ENCODE results near the gene AQP1.

DNA sequence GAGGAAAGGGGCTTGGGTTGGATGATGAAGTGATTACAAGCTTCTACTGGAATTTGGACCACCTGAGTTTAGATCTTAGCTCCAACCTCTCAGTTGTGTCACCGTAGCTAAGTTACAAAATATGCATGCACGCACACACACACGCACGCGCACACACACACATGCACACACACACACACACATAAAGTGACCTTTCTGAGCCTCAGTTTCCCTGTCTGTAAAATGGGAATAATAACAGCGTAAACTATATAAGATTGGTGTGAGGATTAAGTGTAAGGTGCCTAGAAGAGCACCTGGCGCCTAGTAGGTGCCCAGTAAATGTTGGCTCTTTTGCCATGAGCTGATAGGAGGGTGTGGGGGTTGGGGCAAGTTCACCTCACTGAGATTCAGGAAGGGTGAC, 12.6 kb upstream of the AQP1 start:
- TF ChIP-seq, protein P1, sequence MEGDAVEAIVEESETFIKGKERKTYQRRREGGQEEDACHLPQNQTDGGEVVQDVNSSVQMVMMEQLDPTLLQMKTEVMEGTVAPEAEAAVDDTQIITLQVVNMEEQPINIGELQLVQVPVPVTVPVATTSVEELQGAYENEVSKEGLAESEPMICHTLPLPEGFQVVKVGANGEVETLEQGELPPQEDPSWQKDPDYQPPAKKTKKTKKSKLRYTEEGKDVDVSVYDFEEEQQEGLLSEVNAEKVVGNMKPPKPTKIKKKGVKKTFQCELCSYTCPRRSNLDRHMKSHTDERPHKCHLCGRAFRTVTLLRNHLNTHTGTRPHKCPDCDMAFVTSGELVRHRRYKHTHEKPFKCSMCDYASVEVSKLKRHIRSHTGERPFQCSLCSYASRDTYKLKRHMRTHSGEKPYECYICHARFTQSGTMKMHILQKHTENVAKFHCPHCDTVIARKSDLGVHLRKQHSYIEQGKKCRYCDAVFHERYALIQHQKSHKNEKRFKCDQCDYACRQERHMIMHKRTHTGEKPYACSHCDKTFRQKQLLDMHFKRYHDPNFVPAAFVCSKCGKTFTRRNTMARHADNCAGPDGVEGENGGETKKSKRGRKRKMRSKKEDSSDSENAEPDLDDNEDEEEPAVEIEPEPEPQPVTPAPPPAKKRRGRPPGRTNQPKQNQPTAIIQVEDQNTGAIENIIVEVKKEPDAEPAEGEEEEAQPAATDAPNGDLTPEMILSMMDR (conservative IDR thresholded peaks at IDR 0.05; ENCODE audit: low read length): no peak
- no peak for TF ChIP-seq EZH2phosphoT487 (IDR thresholded peaks at IDR 0.05; ENCODE audit: borderline replicate concordance, low read depth, low read length)

Data from OCI-LY7 (cell line).